HG03139 (cell line): ENCODE data around the gene TSNAX.
"Not testable (repeated sequence)": the region's sequence is repeated elsewhere in the genome, so short reads cannot be mapped to it uniquely, and the experiment has no call there.

Source experiments
- ATAC-seq: cut with Tn5 transposase; IDR thresholded peaks from one replicate; pipeline ENCODE4 v1.9.1; 2021; ENCODE audit not compliant: unreplicated experiment

Gene TSNAX

GRCh38 chr1:231528172-231529029 lies at the start of gene TSNAX:
Gene TSNAX, plus strand, starts transcription at chr1:231528669. Its CDS starts 142 bp downstream, at chr1:231528811.
- ATAC-seq = peak; percentile 97

GRCh38 chr1:231478811-231479210 lies 49.7 kb upstream of the TSNAX start:
- no peak for ATAC-seq

- no peak for ATAC-seq
Measured at GRCh38 chr1:231480008-231480407, 48.5 kb upstream of the TSNAX start.

- ATAC-seq = no peak
Measured at GRCh38 chr1:231481289-231481688, 47.2 kb upstream of the TSNAX start.

GRCh38 chr1:231485029-231485784 lies 43.3 kb upstream of the TSNAX start:
- ATAC-seq = no peak

- ATAC-seq = no peak
Measured at GRCh38 chr1:231487019-231487418, 41.5 kb upstream of the TSNAX start.

GRCh38 chr1:231487910-231488309 lies 40.6 kb upstream of the TSNAX start:
- no peak for ATAC-seq

GRCh38 chr1:231493421-231494185 lies 34.9 kb upstream of the TSNAX start:
- ATAC-seq = no peak

- no peak for ATAC-seq
Measured at GRCh38 chr1:231494439-231495110, 33.9 kb upstream of the TSNAX start.

- ATAC-seq = no peak
Measured at GRCh38 chr1:231497629-231498152, 30.8 kb upstream of the TSNAX start.

- no peak for ATAC-seq
Measured at GRCh38 chr1:231499148-231499763, 29.2 kb upstream of the TSNAX start.

- ATAC-seq = no peak
Measured at GRCh38 chr1:231500666-231501065, 27.8 kb upstream of the TSNAX start.

GRCh38 chr1:231503168-231503567 lies 25.3 kb upstream of the TSNAX start:
- not testable (repeated sequence) for ATAC-seq

GRCh38 chr1:231507476-231508355 lies 20.8 kb upstream of the TSNAX start:
- no peak for ATAC-seq

- ATAC-seq = no peak
Measured at GRCh38 chr1:231508497-231508896, 20.0 kb upstream of the TSNAX start.

- ATAC-seq = no peak
Measured at GRCh38 chr1:231508941-231509340, 19.5 kb upstream of the TSNAX start.

- ATAC-seq = no peak
Measured at GRCh38 chr1:231512147-231512698, 16.2 kb upstream of the TSNAX start.

- ATAC-seq = no peak
Measured at GRCh38 chr1:231515748-231516147, 12.7 kb upstream of the TSNAX start.

- ATAC-seq = no peak
Measured at GRCh38 chr1:231517076-231517475, 11.4 kb upstream of the TSNAX start.
